ENCODE results near the gene NR2E1.
A peak's percentile ranks its signal among the peaks of the same experiment; 100 is the strongest.

The NR2E1 gene

DNA sequence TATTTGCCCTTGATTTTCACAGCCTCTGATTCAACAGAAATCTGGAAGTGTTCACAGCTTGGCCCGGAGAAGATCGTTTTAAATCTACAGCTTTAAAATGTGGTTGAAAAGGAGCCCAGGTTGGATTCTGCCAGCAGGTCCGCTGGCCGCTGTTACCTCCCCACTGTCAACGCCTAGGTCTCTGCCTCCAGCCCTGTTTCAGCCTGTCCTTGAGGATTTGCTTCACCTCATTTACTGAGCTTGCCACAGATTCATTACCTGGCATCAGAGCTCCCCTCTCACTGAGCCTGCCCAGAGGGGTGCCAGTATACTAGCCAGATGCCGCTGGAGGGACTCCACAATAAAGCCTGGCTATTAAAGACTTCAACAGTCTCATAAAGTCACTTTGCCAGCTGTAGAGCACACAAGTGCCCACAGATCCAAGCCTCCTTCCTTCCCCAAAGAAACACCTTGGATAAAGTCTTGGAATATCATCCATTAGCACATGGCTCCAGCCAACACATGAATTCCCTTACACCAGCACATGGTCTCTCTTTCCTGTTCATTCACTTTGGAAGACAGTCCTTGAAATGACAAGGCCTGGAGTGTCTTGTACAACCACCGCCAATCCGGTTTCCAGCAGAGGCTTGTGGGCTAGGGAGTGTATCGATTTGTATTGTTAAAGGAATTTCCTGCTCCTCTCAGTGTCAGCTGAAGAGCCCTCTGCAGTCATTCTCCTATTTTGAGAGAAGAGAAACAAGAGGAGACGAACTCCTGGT, 9.5 kb upstream of the NR2E1 start:
- DNase-seq: peak; percentile 50

DNA sequence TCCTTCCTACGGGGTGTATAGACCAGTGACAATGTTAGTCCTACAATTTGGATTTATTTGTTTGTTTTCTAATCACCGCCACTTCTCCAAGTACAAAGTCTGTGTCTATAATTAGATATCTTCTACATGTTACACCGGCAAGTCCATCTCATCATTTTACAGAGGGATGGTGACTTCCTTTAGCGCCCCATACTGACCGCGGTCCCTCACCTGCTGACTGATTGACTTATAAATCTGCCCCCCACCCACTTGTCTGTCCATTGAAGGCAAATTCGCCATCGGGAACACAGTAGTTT, 8.9 kb upstream of the NR2E1 start:
- DNase-seq: no peak

- peak; percentile 31 for DNase-seq
Measured at GRCh38 chr6:108157234-108157980, 8.4 kb upstream of the NR2E1 start.

- DNase-seq: peak; percentile 22
Measured at GRCh38 chr6:108157981-108158525, 7.8 kb upstream of the NR2E1 start.

DNA sequence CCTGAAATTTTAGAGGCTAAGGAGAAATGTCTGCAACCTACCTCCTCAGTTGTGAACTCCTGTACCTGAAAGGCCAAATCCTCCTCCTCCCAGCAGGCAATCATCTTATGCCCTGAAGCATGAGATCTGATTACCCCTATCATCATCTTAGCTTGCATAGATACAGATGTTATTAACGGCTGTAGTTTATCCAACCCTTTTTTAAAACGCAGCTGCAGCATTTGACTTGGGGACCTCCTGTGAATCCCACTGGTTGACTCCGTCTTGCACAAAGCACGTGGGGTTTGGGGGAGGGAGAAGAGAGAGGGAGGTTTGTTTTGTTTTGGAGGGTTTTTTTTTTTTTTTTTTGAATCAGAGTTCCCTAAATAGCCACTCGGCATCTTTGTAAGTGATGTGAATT, 5.8 kb upstream of the NR2E1 start:
- peak; percentile 22 for DNase-seq

GRCh38 chr6:108161724-108162282, 4.0 kb upstream of the NR2E1 start:
- no peak for DNase-seq

GRCh38 chr6:108163267-108163643, 2.6 kb upstream of the NR2E1 start:
- peak; percentile 26 for DNase-seq

GRCh38 chr6:108163644-108164542, 1.9 kb upstream of the NR2E1 start:
- no peak for DNase-seq

DNA sequence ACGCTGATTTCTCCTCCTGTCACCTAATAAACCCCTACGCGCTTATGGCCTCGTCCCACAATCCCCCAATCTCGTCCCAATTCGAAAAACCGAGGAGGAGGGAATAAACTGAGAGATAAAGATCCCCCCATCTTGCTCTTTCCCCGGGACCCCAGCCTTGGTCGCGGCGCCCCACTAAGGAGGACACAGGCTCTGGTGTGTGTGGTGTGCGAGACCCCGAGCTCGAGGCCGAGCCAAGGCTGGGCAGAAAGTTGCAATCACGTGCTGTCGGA, 1.3 kb upstream of the NR2E1 start:
- no peak for DNase-seq

- peak; percentile 74 for DNase-seq
Measured at GRCh38 chr6:108164815-108165706, 761 bp upstream of the NR2E1 start.

- peak; percentile 43 for DNase-seq
Measured at GRCh38 chr6:108166664-108167448, 1.0 kb downstream of the NR2E1 start.

GRCh38 chr6:108167449-108168089, 1.7 kb downstream of the NR2E1 start:
- DNase-seq: no peak

GRCh38 chr6:108168090-108168463, 2.3 kb downstream of the NR2E1 start:
- no peak for DNase-seq

GRCh38 chr6:108168501-108169463, 3.0 kb downstream of the NR2E1 start:
- DNase-seq: peak; percentile 54

DNA sequence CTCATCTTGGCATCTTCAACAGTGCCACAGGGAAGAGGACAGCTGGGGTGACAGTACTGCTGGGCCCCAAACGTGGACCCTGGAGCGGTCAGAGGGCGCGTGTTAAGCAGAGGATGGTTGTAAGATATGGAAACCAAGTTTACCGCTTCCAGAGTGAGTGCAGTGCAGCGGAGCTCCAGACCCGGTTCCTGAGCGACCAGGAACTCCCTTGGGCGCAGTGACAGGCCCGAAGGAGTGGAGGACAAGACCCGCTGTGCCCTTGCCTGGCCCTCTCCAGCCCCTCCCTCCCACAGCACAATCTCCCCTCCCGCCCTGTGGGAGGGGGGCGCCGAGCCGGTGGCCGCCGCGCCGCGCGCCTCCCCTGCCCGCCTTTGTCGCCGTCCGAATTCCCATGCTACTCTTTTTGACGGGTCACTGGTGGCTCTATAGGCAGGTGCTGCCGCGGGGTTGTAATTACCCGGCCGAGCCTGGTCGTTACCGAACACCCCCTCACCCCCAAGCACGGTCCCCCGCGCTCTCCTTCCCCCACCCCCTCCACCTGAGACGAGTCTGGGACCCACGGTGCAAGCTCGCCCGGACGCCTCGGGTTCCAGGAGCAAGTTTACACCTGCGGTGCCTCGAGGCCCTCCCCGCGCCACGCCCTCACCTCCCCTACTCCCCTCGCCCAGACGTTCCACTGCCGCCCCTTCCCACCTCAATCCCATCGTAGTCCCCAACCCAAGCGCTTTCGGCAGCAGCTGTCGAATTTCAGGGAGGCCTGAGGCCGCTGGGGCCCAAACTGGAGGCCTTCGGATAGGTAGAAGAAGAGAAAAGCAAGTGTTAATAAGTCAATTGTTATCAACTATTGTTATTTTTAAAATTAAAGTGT, 3.9 kb downstream of the NR2E1 start:
- DNase-seq: no peak

GRCh38 chr6:108170332-108171290, 4.8 kb downstream of the NR2E1 start:
- DNase-seq: peak; percentile 23

- no peak for DNase-seq
Measured at GRCh38 chr6:108171291-108171917, 5.6 kb downstream of the NR2E1 start.
